GM19455 (cell line): ENCODE data around the gene SGK2.
A peak's percentile ranks its signal among the peaks of the same experiment; 100 is the strongest.
"Not testable (repeated sequence)": the region's sequence is repeated elsewhere in the genome, so short reads cannot be mapped to it uniquely, and the experiment has no call there.

Experiments
- ATAC-seq: cut with Tn5 transposase; IDR thresholded peaks from one replicate; pipeline ENCODE4 v1.9.1; 2021; ENCODE audit not compliant: unreplicated experiment

Gene SGK2

DNA sequence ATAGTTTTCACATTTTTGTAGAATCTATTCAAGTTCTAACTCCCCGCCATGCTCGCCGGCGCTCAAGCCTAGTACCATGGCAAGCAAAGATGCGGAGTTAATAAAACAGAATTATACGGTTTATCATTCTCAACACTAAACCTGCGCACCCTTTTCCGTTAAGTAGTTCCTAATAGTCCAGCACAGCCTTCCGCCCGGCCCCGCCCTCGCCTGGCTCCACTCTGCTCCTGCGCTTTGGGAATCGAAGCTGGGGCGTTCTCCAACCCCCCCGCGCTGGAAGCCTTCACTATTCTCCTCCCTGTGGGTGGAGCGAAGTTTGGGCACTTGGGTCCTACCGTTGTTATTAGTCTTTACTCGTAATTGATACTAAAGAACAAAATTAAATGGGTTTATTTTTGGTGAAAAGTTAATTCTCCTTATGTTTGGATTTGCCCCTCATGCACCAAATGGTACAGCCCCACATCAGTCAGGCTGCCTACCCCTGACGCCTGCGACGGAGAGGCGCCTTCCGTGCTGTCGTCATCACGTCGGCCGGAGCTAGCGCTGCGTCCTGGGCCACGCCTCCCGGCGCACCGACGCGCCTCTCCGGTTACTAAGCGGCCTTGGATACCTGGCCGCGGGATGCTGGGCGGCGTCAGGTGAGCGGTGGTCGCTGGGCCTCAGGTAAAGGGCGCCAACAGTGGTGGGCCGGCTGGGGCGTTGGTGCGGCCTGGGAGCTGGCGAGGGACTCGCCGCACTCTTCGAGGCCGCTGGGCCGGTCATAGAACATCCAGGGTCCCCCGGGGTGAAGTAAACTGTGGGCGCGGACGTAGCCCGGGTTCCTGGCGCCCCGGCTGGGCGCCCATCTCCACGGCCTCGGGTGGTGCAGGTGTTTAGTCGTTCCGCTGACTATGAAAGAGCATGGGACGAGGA, 31.8 kb downstream of the SGK2 start, which contains the start of gene IFT52:
Gene IFT52 (plus strand): TSS at position 546 of the 912 bp plus-strand sequence. CDS start 3,762 bp downstream, outside the sequence.
- ATAC-seq: peak; percentile 99

DNA sequence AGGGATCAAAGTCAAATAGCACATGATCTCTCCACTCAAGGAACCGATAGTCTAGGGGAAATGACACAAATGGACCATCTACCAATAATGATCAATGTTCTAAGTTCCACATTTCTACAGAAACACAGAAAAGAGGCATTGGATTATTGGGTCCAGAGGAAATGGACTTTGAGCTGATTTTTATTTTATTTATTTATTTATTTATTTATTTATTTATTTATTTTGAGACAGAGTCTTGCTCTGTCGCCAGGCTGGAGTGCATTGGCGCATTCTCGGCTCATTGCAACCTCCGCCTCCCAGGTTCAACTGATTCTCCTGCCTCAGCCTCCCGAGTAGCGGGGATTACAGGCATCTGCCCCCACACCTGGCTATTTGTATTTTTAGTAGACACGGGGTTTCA, 43.1 kb downstream of the SGK2 start:
- not testable (repeated sequence) for ATAC-seq

DNA sequence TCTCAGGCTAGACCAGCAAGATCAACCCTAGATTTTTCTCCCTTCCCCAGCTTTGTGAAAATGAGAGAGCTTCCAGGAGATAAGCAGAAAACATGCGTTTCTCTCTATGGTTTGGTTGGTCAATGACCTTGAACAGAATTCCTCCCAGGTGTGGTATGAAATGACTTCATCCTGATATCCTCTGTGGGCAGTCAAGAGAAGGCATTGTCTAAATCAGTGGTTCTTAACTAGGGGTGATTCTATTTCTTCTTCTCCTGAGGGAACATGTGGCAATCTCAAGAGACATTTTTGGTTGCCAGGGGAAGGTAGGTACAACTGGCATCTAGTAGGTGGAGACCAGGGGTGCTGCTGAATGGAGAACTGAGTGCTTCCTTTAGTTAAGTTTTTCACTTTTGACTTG, 44.3 kb downstream of the SGK2 start:
- no peak for ATAC-seq

DNA sequence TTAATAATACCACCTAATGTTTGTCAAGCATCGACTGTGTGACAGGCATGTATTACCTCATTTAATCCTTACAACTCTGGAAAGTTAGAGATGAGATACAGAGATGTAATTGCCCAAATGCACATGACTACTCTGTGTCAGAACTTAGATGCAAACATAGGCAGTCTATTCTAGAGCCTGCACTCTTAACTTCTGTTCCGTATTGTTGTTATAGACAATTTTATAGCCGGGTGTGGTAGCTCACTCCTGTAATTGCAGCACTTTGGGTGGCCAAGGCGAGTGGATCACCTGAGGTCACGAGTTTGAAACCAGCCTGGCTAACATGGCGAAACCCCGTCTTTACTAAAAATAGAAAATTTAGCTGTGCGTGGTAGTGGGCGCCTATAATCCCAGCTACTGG, 46.9 kb downstream of the SGK2 start:
- ATAC-seq: no peak

DNA sequence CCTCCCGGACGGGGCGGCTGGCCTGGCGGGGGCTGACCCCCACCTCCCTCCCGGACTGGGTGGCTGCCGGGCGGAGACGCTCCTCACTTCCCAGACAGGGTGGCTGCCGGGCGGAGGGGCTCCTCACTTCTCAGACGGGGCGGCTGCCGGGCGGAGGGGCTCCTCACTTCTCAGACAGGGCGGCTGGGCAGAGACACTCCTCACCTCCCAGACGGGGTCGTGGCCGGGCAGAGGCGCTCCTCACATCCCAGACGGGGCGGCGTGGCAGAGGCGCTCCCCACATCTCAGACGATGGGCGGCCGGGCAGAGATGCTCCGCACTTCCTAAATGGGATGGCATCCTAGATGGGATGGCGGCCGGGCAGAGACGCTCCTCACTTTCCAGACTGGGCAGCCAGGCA, 48.5 kb downstream of the SGK2 start:
- not testable (repeated sequence) for ATAC-seq

DNA sequence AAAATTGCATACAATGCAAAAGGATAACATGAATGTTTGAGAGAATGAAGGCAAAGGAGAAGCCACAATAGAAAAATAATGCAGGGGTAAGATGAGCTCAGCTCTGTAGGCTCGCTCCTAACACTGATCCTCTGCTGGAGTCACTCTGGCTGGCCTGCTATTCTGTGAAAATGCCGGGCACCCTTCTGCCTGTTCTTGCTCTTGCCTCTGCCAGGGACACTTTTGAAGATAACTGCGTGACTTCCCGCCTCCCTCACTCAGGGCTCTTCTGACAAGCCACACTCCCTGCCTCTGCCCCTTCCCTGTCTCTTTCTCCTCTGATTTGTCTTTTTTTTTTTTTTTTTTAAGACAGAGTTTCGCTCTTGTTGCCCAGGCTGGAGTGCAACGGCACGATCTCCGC, 72.8 kb downstream of the SGK2 start:
- ATAC-seq: no peak
